HG03135 (cell line): ENCODE results near the gene TRAPPC2L.
"Not testable (repeated sequence)": the region's sequence is repeated elsewhere in the genome, so short reads cannot be mapped to it uniquely, and the experiment has no call there.

Source experiments
- ATAC-seq: cut with Tn5 transposase; IDR thresholded peaks from one replicate; pipeline ENCODE4 v1.9.1; 2021; ENCODE audit warnings: mild to moderate bottlenecking, moderate library complexity; ENCODE audit not compliant: unreplicated experiment

The TRAPPC2L gene

DNA sequence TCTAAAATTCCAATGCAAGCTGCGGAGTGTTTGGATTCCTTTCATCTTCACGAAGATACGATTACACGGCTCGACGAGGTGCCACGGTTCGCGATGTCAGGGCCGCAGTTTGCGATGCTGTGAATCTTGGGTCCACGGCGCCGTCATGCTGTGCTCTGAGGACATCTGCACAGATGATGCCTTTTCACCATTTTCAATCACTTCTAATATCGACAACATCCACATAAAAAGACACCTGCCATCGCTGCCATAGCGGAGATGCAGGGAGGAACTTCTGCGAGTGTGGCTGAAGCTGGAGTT lies 38.4 kb upstream of the TRAPPC2L start:
- ATAC-seq, result no peak

DNA sequence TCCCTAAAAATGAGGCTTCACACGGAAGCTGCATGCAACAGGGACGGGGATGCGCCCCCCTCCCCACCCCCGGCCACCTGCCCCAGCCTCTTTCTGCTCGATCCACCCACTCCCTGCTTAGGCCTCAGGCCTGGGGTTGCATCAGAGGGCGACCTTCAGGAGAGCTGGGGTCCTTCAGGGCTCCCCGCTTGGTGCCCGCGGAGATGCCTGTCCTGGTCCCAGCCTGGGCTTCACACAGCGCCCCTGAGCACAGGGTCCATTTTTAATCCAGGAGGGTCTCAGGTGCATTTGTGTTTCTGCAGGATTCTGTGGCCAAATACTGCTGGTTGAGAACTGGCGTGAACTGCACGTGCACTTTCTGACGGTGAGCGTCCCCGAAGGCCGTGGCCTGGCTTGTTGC lies 37.8 kb upstream of the TRAPPC2L start:
- ATAC-seq, result no peak

DNA sequence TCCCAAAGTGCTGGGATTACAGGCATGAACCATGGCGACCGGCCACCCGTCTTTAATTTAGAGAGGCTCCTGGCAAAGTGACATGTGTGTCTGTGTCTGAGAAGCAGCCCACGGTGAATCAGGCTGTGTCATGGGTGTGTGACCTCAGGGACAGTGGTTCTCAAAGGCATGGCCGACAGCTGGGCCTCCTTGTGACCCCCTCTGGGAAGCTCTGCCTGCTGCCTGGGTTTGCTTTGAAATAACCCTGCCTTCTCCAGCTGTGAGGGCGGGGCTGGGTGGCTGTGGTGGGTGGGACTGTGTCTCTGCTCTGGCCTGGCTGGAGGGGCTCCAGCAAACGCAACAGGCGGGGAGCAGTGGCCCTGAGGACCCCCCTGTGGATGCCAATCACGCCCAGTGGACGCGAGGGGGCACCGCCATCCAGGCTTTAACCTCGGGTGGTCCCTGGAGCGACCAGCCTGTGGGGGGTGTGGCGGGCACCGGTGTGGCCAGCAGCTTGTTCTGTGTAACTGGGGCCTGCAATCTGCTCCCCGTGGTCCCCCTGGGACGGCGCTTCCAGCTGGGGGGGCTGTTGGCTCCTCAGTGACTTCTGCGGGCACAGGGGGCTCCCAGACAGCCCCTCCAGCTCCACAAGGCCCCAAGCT lies 36.4 kb upstream of the TRAPPC2L start:
- no peak for ATAC-seq

- ATAC-seq, result no peak
Observed at GRCh38 chr16:88821168-88821850, 35.6 kb upstream of the TRAPPC2L start.

DNA sequence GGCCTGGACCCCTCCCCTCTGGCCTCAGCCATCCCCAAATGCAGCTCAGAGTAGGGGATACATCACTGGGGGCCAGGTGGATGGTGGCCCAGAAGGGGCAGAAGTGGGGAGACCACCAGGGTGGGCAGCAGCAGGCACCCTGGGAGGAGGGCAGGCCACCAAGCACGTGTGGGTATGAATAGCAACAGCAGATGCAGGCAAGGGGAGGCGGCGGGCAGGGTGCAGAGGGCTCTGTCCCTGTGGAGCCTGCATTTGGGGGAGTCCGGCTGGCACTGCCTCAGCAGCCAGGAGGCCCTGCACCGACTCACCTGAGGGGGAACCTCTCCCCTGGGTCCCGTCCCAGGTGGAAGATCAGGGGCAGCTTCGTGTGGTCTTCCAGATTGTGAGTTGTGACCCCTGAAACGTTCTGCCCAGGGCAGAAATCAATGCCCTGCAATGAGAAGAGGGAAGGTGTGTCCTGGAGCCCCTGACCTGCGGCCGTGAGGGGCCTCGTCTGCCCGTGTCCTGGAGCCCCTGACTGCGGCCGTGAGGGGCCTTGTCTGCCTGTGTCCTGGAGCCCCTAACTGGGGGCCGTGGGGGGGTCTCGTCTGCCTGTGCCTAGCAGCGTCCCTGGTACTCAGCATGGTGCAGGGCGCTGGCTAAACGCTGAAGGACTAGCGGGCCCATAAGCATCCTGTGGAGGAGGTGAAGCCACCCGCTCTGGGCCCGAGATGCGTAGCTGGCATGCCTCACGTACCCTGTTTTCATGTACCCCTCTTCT lies 34.5 kb upstream of the TRAPPC2L start:
- no peak for ATAC-seq

DNA sequence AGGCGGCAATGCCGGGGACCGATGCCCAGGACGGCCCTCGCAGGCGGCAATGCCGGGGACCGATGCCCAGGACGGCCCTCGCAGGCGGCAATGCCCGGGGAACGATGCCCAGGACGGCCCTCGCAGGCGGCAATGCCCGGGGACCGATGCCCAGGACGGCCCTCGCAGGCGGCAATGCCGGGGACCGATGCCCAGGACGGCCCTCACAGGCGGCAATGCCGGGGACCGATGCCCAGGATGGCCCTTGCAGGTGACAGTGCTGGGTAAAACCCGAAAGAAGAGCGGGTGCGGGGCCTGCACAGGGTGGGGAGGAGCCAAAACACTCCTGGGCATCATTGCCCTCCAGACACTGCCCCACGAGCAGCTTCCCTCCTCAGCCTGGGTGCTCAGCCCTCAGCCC lies 33.3 kb upstream of the TRAPPC2L start:
- not testable (repeated sequence) for ATAC-seq

DNA sequence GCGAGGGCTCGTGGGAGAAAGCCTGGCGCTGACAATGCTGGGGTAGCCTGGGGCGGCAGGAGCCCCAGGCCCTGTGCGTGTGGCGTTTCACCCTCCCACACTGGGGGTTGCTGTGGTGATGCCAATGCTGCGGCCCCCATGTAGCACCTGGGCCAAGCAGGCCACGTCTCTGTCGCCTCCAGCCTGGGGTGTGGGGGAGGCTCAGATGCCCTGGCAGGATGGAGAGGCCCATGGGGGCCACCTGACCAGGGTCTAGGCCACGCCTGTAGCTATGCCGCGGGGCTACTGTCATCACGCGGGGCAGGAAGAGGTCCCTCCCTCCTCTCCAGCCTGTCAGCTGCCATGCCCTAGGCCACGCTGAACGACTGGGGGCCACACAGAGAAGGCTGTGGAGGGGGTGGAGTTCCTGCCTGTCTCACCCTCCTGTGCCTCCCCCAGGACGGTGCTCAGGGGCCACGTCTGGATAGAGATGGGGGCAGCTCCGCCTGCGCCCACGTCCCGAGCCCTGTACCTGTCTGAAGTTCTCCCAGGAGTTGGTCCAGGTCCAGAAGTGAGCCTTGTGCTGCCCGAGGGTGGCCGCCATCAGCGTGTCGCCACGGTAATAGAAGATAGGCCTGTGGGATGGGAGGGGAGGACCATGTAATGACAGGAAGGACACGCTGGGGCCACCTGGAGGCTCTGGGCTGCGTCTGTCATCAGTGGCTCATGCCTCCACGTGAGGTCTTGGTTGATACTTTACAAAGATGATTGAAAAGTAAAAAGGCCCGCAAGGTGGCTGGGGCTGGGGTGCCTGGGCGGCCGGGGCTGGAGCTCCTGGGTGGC lies 32.5 kb upstream of the TRAPPC2L start:
- ATAC-seq, result no peak

GRCh38 chr16:88825146-88825545 lies 31.8 kb upstream of the TRAPPC2L start:
- no peak for ATAC-seq

DNA sequence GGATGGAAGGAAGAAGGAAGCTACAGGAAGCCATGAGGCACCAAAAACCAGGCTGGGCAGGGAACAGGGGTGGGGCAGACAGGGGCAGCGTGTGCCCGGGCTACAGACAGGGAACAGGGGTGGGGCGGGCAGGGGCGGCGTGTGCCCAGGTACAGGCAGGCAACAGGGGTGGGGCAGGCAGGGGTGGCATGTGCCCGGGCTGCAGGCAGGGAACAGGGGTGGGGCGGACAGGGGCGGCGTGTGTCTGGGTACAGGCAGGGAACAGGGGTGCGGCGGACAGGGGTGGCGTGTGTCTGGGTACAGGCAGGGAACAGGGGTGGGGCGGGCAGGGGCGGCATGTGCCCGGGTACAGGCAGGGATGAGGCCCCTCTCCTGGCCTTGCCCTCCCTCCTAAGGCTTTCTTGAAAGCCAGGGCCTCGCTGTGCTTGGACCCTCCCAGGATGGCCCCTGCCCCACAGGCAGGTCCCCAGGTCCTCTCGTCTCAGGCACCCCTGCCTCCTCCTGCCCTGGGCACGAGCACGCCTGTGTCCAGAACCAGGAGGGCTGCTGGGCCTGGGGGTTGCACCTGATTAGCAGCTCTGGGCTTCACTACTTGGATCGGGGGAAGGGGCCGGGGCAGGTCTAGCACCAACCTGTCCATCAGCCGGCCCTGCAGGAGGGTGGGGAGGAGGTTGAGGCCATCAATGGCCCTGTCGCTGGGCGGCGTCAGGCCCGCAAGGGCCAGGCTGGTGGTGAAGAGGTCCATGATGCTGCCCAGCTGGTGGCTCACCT lies 30.7 kb upstream of the TRAPPC2L start:
- ATAC-seq, result no peak

- no peak for ATAC-seq
Observed at GRCh38 chr16:88827727-88828126, 29.2 kb upstream of the TRAPPC2L start.

DNA sequence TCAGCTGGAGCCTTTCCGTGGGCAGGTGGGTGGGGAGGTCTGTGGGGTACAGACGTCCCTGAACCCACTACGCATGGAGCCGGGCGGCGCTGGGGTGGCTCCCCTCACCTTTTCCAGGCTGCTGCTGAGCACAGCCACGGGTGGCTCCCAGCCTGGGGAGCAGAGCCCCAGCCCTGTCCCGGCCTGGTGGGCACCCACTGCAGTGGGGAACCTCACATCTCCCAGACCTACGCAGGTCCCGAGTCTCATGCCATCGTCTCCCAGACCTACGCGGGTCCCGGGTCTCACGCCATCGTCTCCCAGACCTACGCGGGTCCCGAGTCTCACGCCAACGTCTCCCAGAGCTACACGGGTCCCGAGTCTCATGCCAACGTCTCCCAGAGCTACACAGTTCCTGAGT lies 28.2 kb upstream of the TRAPPC2L start:
- no peak for ATAC-seq

DNA sequence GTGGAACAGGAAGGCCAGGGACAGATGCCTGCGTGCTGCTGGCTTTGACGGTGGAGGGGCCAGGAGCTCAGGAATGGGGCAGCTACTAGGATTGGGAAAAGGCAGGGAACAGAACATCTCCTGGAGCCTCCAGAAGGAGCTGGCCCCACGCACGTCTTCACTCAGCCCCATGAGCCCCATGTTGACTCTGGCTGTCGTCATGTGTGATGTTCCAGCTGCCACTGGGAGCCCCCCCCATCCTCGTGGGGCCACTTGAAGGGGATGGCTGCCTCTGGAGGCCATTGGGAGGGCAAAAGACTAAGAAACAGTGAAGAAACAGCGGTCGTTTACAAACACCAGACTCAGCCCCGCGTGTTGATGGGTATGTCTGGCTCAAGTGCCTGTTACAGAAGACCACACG lies 26.7 kb upstream of the TRAPPC2L start:
- no peak for ATAC-seq

DNA sequence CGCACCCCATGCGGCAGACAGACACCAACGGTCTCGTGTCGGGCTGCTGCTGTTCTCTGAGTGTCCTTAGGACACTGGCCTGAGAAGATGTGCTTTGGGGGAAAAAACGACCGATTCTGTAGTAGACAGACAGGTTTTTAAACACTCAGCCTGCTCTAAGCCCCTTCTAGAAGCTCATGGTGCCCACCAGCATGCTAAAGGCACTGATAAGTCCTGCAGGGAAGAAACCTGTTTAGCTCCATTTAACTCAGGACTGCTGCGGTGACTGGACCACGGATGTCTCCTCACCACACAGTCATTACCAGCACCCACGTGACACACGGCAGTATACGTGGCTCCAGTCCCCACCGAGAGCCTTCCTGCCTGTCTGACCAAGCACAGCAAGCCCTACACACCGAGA lies 26.1 kb upstream of the TRAPPC2L start:
- ATAC-seq, result no peak

DNA sequence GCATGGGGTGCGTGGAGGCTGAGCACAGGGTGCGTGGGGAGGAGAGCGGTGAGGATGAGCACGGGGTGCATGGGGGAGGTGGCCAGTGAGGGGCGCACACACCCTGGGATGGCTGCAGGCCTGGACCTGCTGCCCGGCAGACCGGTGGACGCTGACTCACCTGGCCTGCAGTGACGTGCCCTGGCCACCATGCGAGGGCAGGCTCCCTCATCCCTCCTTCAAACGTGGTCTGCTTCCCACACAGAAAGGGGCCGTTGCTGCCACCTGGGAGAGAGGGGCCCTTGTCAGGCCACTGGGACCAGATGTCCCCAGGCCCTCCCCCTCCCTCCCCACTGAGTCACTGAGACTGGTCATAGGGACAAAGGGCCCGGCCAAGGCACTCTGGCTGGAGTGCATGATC lies 25.1 kb upstream of the TRAPPC2L start:
- ATAC-seq, result no peak

- no peak for ATAC-seq
Observed at GRCh38 chr16:88833086-88833485, 23.8 kb upstream of the TRAPPC2L start.

GRCh38 chr16:88834670-88835069 lies 22.3 kb upstream of the TRAPPC2L start:
- ATAC-seq, result no peak

DNA sequence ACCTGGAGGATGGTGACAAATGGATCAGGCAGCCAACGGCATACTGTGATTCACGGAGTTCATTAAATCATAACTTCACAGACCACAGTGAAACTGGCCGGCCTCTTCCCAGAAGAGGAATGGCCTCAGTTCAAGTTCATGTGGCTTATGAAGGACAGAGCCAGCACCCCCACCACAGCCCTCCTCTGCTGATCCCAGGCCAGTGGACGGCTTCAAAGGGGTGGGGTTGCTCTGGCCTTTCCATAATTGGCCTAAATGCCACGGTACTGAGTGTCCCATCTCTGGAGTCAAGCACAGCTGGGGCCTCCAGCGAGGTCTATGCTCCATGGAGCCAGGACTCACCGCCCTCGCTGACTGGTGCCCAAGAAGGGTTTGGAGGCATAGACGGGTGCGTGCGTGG lies 21.5 kb upstream of the TRAPPC2L start:
- no peak for ATAC-seq

DNA sequence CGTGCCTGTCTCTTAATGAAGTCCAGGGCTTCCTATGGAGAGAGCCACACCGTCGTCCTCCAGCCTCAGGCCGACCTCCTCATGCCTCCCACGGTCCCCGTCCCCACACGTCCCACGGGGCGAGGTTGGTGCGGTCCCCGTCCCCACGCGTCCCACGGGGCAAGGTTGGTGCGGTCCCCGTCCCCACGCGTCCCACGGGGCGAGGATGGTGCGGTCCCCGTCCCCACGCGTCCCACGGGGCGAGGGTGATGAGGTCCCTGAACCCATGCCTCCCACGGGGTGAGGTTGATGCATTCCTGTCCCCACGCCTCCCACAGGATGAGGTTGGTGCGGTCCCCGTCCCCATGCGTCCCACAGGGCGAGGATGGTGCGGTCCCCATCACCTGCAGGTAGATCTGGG lies 21.1 kb upstream of the TRAPPC2L start:
- no peak for ATAC-seq

GRCh38 chr16:88836791-88837190 lies 20.1 kb upstream of the TRAPPC2L start:
- no peak for ATAC-seq

DNA sequence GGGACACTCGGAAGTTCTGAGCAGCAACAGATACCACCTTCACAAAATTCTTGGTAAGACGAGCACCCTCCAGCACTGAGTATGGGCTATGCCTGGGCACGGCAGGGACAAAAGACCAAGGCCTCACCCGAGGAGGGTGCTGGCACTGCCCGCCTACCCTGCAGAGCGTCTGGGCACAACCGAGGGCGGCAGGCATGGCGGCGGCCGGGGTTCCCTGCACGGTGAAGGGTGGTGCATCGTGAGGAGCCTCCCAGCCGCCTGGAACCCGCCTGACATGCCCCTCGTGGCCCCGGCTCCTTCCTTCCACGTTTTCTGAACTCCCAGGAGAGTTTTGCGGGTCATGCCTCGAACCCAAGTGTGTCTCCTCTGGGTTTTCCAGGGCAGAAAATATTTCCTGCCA lies 19.1 kb upstream of the TRAPPC2L start:
- no peak for ATAC-seq

GRCh38 chr16:88838566-88838965 lies 18.4 kb upstream of the TRAPPC2L start:
- ATAC-seq, result no peak
